OCI-LY7 (cell line): ENCODE results near the gene AAK1. TPM values are rescaled to one million over a fixed set of nuclear protein-coding genes. Genes with fewer than 3 reads are reported as not detected.

Source experiments
- BruUV-seq: library from RNA; stranded (reverse); fragments of 400-500 nt; replicated peaks from 2 replicates; lab custom pipeline; 2021; lab: Mats Ljungman, UMichigan
- CTCF ChIA-PET: fragments of 300-600 bp; sonication (Branson Sonifier 250); formaldehyde crosslinking; loops from one replicate; lab custom pipeline; 2022; ENCODE audit warnings: antibody characterized with exemption; ENCODE audit not compliant: unreplicated experiment; lab: Charles Lee
- POLR2A ChIA-PET: fragments of 300-600 bp; sonication (Branson Sonifier 250); formaldehyde crosslinking; loops from one replicate; lab custom pipeline; 2022; ENCODE audit warnings: antibody characterized with exemption; lab: Charles Lee
- DNase-seq: peaks from one replicate; pipeline ENCODE4 v3.0.0-alpha.2; 2015; ENCODE audit warnings: low spot score
- H2AFZ ChIP-seq: fragments of 200-600 bp; sonication (generic), shearing (Covaris generic); 2 replicates; pipeline ENCODE4 v1.6.1; 2014; ENCODE audit warnings: mild to moderate bottlenecking, antibody characterized with exemption, low read length, moderate library complexity
- H3K27ac ChIP-seq: fragments of 200-600 bp; sonication (generic); 2 replicates; pipeline ENCODE4 v1.5.1; 2014; ENCODE audit warnings: mixed run types, low read depth, mild to moderate bottlenecking, moderate library complexity, low read length, inconsistent platforms; ENCODE audit not compliant: poor library complexity, severe bottlenecking
- H3K36me3 ChIP-seq: fragments of 200-600 bp; sonication (generic); 2 replicates; pipeline ENCODE4 v1.6.1; 2014; ENCODE audit warnings: mild to moderate bottlenecking, antibody characterized with exemption, low read length, moderate library complexity, mixed read lengths; ENCODE audit not compliant: insufficient read depth
- H3K4me1 ChIP-seq: fragments of 200-600 bp; sonication (generic); 2 replicates; pipeline ENCODE4 v1.5.1; 2014; ENCODE audit warnings: mild to moderate bottlenecking, low read length; ENCODE audit not compliant: insufficient read depth, poor library complexity, severe bottlenecking
- H3K4me2 ChIP-seq: fragments of 200-600 bp; sonication (generic); 2 replicates; pipeline ENCODE4 v1.6.1; 2014; ENCODE audit warnings: mild to moderate bottlenecking, low read length
- H3K4me3 ChIP-seq: fragments of 200-600 bp; sonication (generic); 2 replicates; pipeline ENCODE4 v1.5.1; 2014; ENCODE audit warnings: mild to moderate bottlenecking, low read depth, low read length; ENCODE audit not compliant: poor library complexity, severe bottlenecking
- H3K79me2 ChIP-seq: fragments of 200-600 bp; sonication (generic); 2 replicates; pipeline ENCODE4 v1.6.1; 2016; ENCODE audit warnings: low read depth, mild to moderate bottlenecking, low read length, moderate library complexity, mixed read lengths; ENCODE audit not compliant: insufficient read depth
- H3K9me2 ChIP-seq: fragments of 200-600 bp; sonication (generic); 2 replicates; pipeline ENCODE4 v1.6.1; 2016; ENCODE audit warnings: mild to moderate bottlenecking, low read length, mixed read lengths; ENCODE audit not compliant: insufficient read depth
- H3K9me3 ChIP-seq: fragments of 200-600 bp; sonication (generic); 2 replicates; pipeline ENCODE4 v1.6.1; 2014; ENCODE audit warnings: mild to moderate bottlenecking, mixed run types, low read length, mixed read lengths
- H4K20me1 ChIP-seq: fragments of 200-600 bp; sonication (generic); 2 replicates; pipeline ENCODE4 v1.6.1; 2014; ENCODE audit warnings: mild to moderate bottlenecking, antibody characterized with exemption, low read length, moderate library complexity, mixed read lengths; ENCODE audit not compliant: insufficient read depth
- EZH2phosphoT487 ChIP-seq: fragments of 200-600 bp; sonication (generic); IDR thresholded peaks from 2 replicates; pipeline ENCODE4 v1.6.1; 2018; ENCODE audit warnings: low read depth, borderline replicate concordance, mild to moderate bottlenecking, mixed run types, antibody characterized with exemption, low read length, moderate library complexity, mixed read lengths
- intact Hi-C: fragments of 100-400 bp; cut with micrococcal nuclease; formaldehyde crosslinking; loops from one replicate; pipeline ENCODE4 v1.10.0; 2022; ENCODE audit not compliant: unreplicated experiment
- total RNA-seq, 2 experiments: library from RNA; depleted of rRNA in 1 of 2; stranded (reverse); fragments of >200 nt in 1 of 2; shearing (Covaris generic) in 1 of 2; gene quantifications; 2 replicates each; pipeline ENCODE4 v1.2.3, GENCODE V29; 2014 to 2022
- TF ChIP-seq, protein P1 (sequence below): fragments of 200-600 bp; sonication (generic); conservative IDR thresholded peaks from 2 replicates; pipeline ENCODE4 v1.5.1; 2014; ENCODE audit warnings: mild to moderate bottlenecking, antibody characterized with exemption, low read length, moderate library complexity, mixed read lengths

AAK1 gene
- total RNA-seq, 2 experiments from 2014 or later, result 8.3 to 8.5 TPM

GRCh38 chr2:69668598-69668997, 25.1 kb upstream of the AAK1 start:
- intact Hi-C loops, result no loop called here
- TF ChIP-seq, protein P1, sequence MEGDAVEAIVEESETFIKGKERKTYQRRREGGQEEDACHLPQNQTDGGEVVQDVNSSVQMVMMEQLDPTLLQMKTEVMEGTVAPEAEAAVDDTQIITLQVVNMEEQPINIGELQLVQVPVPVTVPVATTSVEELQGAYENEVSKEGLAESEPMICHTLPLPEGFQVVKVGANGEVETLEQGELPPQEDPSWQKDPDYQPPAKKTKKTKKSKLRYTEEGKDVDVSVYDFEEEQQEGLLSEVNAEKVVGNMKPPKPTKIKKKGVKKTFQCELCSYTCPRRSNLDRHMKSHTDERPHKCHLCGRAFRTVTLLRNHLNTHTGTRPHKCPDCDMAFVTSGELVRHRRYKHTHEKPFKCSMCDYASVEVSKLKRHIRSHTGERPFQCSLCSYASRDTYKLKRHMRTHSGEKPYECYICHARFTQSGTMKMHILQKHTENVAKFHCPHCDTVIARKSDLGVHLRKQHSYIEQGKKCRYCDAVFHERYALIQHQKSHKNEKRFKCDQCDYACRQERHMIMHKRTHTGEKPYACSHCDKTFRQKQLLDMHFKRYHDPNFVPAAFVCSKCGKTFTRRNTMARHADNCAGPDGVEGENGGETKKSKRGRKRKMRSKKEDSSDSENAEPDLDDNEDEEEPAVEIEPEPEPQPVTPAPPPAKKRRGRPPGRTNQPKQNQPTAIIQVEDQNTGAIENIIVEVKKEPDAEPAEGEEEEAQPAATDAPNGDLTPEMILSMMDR, result no peak
- TF ChIP-seq EZH2phosphoT487, result no peak
- no TSS peak for BruUV-seq
- Histone ChIP-seq H3K9me3 (no peaks in the 10 kb centered on the region), H3K27ac (no peak overlapping the region), H3K79me2 (no peaks in the 10 kb centered on the region), H3K36me3 (no peaks in the 10 kb centered on the region), H2AFZ (no peak overlapping the region), H3K9me2 (no peaks in the 10 kb centered on the region), H4K20me1 (no peaks in the 10 kb centered on the region), H3K4me1 (no peaks in the 10 kb centered on the region), H3K4me3 (no peak overlapping the region), H3K4me2 (no peak overlapping the region)
- DNase-seq, result no peak
- CTCF ChIA-PET, result no interaction called here
- POLR2A ChIA-PET, result no interaction called here

GRCh38 chr2:69667805-69668382, 24.4 kb upstream of the AAK1 start:
- Histone ChIP-seq H3K4me2 (no peak overlapping the region), H3K79me2 (no peaks in the 10 kb centered on the region), H3K27ac (no peak overlapping the region), H3K36me3 (no peaks in the 10 kb centered on the region), H2AFZ (no peak overlapping the region), H3K4me3 (no peak overlapping the region), H3K9me2 (no peaks in the 10 kb centered on the region), H4K20me1 (no peaks in the 10 kb centered on the region), H3K9me3 (no peaks in the 10 kb centered on the region), H3K4me1 (no peaks in the 10 kb centered on the region)
- TF ChIP-seq, protein P1, result no peak
- TF ChIP-seq EZH2phosphoT487, result no peak
- DNase-seq, result no peak
- CTCF ChIA-PET, result no interaction called here
- intact Hi-C loops, result no loop called here
- no TSS peak for BruUV-seq
- POLR2A ChIA-PET, result no interaction called here

DNA sequence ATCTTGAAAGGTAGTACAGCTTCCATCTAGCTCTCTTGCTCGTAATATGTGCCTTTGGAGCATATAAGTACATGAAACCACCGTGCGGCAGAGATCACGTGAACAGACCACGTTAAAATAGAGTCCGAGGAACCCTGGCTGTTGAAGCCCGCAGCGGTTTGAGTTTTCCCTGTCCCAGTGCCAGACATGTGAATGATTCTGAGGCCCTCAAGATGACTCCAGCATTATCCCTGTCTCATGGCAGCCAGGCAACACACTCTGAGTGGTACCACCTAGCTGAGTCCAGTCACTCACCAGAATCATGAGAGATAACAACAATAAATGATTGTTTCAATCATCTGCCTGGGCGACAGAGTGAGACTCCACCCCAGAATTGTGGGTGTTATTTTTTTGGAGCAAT, 21.6 kb upstream of the AAK1 start:
- DNase-seq, result no peak

More for the DNA sequence above, 21.6 kb upstream of the AAK1 start:
- no peak overlapping the region for H3K4me3 ChIP-seq
- H3K79me2 ChIP-seq, result no peaks in the 10 kb centered on the region
- no TSS peak for BruUV-seq
- no peaks in the 10 kb centered on the region for H3K9me3 ChIP-seq
- H3K4me2 ChIP-seq, result no peak overlapping the region
- ChIA-PET POLR2A (no interaction called here), CTCF (no interaction called here)
- intact Hi-C loops, result no loop called here
- H3K36me3 ChIP-seq, result no peaks in the 10 kb centered on the region
- H3K4me1 ChIP-seq, result no peaks in the 10 kb centered on the region
- H4K20me1 ChIP-seq, result no peaks in the 10 kb centered on the region
- no peaks in the 10 kb centered on the region for H3K9me2 ChIP-seq
- no peak overlapping the region for H3K27ac ChIP-seq
- no peak overlapping the region for H2AFZ ChIP-seq
- no peak for TF ChIP-seq EZH2phosphoT487
- TF ChIP-seq, protein P1, result no peak
